ENCODE results near the gene TNXB. TPM values are rescaled to one million over a fixed set of nuclear protein-coding genes. Genes with fewer than 3 reads are reported as not detected.

TNXB gene
- total and polyA plus RNA-seq, 9 of the 15 experiments (the other 6 are each of a cell fraction or from before 2014, with no cell fraction given), result 0.14 to 28.1 (median 12.4) TPM

GRCh38 chr6:32113386-32114352 lies 4.5 kb upstream of the TNXB start (continued):
- TF ChIP-seq THRB (CRISPR knock-in tag; conservative IDR thresholded peaks at IDR 0.05) (0 out of 2 replicates have a peak, but pooled peaks have one; percentile 13), FOXK1 (CRISPR knock-in tag; IDR thresholded peaks at IDR 0.05; ENCODE audit: borderline replicate concordance) (no peak), FOXJ2 (tag; IDR thresholded peaks at IDR 0.05) (peak; percentile 100), VEZF1 (CRISPR knock-in tag; IDR thresholded peaks at IDR 0.05) (peak; percentile 85), RBM25 (IDR thresholded peaks at IDR 0.05; ENCODE audit: low read depth, low read length, severe bottlenecking) (peak; percentile 60), MAX (CRISPR knock-in tag; IDR thresholded peaks at IDR 0.05) (0 out of 2 replicates have a peak, but pooled peaks have one; percentile 18), MAZ (CRISPR knock-in tag; conservative IDR thresholded peaks at IDR 0.05 in 1 of 2, IDR thresholded peaks at IDR 0.05 in 1 of 2) (peak in 1 of 2 experiments; percentile 56; a peak in 1 of 4 replicates), SUPT5H (IDR thresholded peaks at IDR 0.05) (0 out of 2 replicates have a peak, but pooled peaks have one; percentile 28), SAFB2 (IDR thresholded peaks at IDR 0.05; ENCODE audit: borderline replicate concordance, low read depth, low read length, severe bottlenecking) (no peak), ZMIZ1 (IDR thresholded peaks at IDR 0.05; ENCODE audit: low read depth in 2 of 2, low read length in 2 of 2) (0 out of 4 replicates have a peak, but pooled peaks of 1 of the 2 experiments have one; percentile 26), FOXP4 (CRISPR knock-in tag; IDR thresholded peaks at IDR 0.05; ENCODE audit: borderline replicate concordance) (no peak), ZNF696 (CRISPR knock-in tag; conservative IDR thresholded peaks at IDR 0.05) (no peak), MAFK (IDR thresholded peaks at IDR 0.05; ENCODE audit: low read length) (0 out of 2 replicates have a peak, but pooled peaks have one; percentile 16)
- TF ChIP-seq, protein P1, sequence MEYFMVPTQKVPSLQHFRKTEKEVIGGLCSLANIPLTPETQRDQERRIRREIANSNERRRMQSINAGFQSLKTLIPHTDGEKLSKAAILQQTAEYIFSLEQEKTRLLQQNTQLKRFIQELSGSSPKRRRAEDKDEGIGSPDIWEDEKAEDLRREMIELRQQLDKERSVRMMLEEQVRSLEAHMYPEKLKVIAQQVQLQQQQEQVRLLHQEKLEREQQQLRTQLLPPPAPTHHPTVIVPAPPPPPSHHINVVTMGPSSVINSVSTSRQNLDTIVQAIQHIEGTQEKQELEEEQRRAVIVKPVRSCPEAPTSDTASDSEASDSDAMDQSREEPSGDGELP (CRISPR knock-in tag; IDR thresholded peaks at IDR 0.05; ENCODE audit: borderline replicate concordance), result peak; percentile 68

All from K562 (cell line).